SU-DHL-6 (cell line): Measurements from ENCODE around the gene DGKG.
A peak's percentile ranks its signal among the peaks of the same experiment; 100 is the strongest.

Experiments used
- H2AFZ ChIP-seq: fragments of 200-600 bp; sonication (generic); 2 replicates; pipeline ENCODE4 v1.6.1; 2014; ENCODE audit warnings: low read depth, mild to moderate bottlenecking, moderate library complexity, mixed read lengths, antibody characterized with exemption, low read length; ENCODE audit not compliant: severe bottlenecking
- H3F3A ChIP-seq: fragments of 200-600 bp; shearing (Covaris generic); 2 replicates; pipeline ENCODE4 v1.6.0; 2016; ENCODE audit warnings: antibody characterized with exemption, mild to moderate bottlenecking; ENCODE audit not compliant: insufficient read depth
- H3K27ac ChIP-seq: fragments of 200-600 bp; sonication (generic); 2 replicates; pipeline ENCODE4 v1.5.1; 2016; ENCODE audit warnings: low read depth, mild to moderate bottlenecking, low read length, moderate library complexity, mixed read lengths
- H3K27me3 ChIP-seq: fragments of 200-600 bp; sonication (generic), shearing (Covaris generic); 2 replicates; pipeline ENCODE4 v1.6.0; 2014; ENCODE audit warnings: mild to moderate bottlenecking, low read length
- H3K36me3 ChIP-seq: fragments of 200-600 bp; sonication (generic); 2 replicates; pipeline ENCODE4 v1.6.1; 2014; ENCODE audit warnings: mild to moderate bottlenecking, low read length, mixed read lengths
- H3K4me2 ChIP-seq: fragments of 300-600, 200-600 bp; shearing (Covaris generic), sonication (generic); 2 replicates; pipeline ENCODE4 v1.6.0; 2014; ENCODE audit warnings: low read length, low read depth, mild to moderate bottlenecking; ENCODE audit not compliant: poor library complexity, severe bottlenecking
- H3K4me3 ChIP-seq: fragments of 200-600 bp; sonication (generic); 2 replicates; pipeline ENCODE4 v1.5.1; 2014; ENCODE audit warnings: antibody characterized with exemption, low read length, mild to moderate bottlenecking, mixed read lengths; ENCODE audit not compliant: insufficient read depth, poor library complexity, severe bottlenecking
- H3K79me2 ChIP-seq: fragments of 200-600 bp; sonication (generic); 2 replicates; pipeline ENCODE4 v1.6.1; 2014; ENCODE audit warnings: mild to moderate bottlenecking, low read length, moderate library complexity; ENCODE audit not compliant: insufficient read depth
- H3K9ac ChIP-seq: fragments of 200-600 bp; sonication (generic); 2 replicates; pipeline ENCODE4 v1.7.0; 2014; ENCODE audit warnings: mild to moderate bottlenecking, low read length
- H3K9me2 ChIP-seq: fragments of 200-600 bp; sonication (generic); replicated peaks from 2 replicates; pipeline ENCODE4 v1.6.1; 2014; ENCODE audit warnings: low read length; ENCODE audit not compliant: insufficient read depth
- H3K9me3 ChIP-seq: fragments of 200-600 bp; sonication (generic); 2 replicates; pipeline ENCODE4 v1.6.1; 2014; ENCODE audit warnings: low read length, mixed read lengths; ENCODE audit not compliant: insufficient read depth
- H4K20me1 ChIP-seq: fragments of 200-600 bp; sonication (generic); 2 replicates; pipeline ENCODE4 v1.6.1; 2014; ENCODE audit warnings: low read depth, mild to moderate bottlenecking, antibody characterized with exemption, low read length, moderate library complexity, mixed read lengths
- CTCF ChIP-seq: fragments of 200-600 bp; sonication (generic); IDR thresholded peaks from one replicate; pipeline ENCODE4 v1.5.1; 2017; ENCODE audit warnings: antibody characterized with exemption, mild to moderate bottlenecking, low read length, moderate library complexity; ENCODE audit not compliant: insufficient read depth, poor library complexity, severe bottlenecking
- EZH2phosphoT487 ChIP-seq: fragments of 200-600 bp; sonication (generic), shearing (Covaris generic); conservative IDR thresholded peaks from 2 replicates; pipeline ENCODE4 v1.6.1; 2018; ENCODE audit warnings: mild to moderate bottlenecking, antibody characterized with exemption, low read length, moderate library complexity, mixed read lengths

Gene DGKG

GRCh38 chr3:186361762-186362536 lies at the start of gene DGKG:
Gene DGKG (minus strand): TSS chr3:186362234. CDS start chr3:186320459, 41,775 bp downstream.
- H2AFZ ChIP-seq = no peak within 1 kb of the TSS
- TF ChIP-seq CTCF = no peak
- TF ChIP-seq EZH2phosphoT487 = no peak
- no peak within 1 kb of the TSS for H3K27ac ChIP-seq

GRCh38 chr3:186411089-186411488 lies 49.1 kb upstream of the DGKG start:
- Histone ChIP-seq H3K4me3 (no peak overlapping the region), H3F3A (no peaks in the 10 kb centered on the region), H3K27me3 (no peaks in the 10 kb centered on the region), H2AFZ (no peak overlapping the region), H3K4me2 (no peak overlapping the region), H3K9ac (no peak overlapping the region), H4K20me1 (no peaks in the 10 kb centered on the region), H3K36me3 (no peaks in the 10 kb centered on the region), H3K9me3 (no peaks in the 10 kb centered on the region), H3K27ac (no peak overlapping the region), H3K79me2 (no peaks in the 10 kb centered on the region), H3K9me2 (no peaks in the 10 kb centered on the region)
- TF ChIP-seq EZH2phosphoT487 (no peak), CTCF (no peak)

More at GRCh38 chr3:186361762-186362536, at the start of gene DGKG:
- H3K79me2 ChIP-seq = no peaks in the 10 kb centered on the region
- H3K9me2 ChIP-seq = no peaks in the 10 kb centered on the region
- no peak within 1 kb of the TSS for H3K4me3 ChIP-seq
- H3K36me3 ChIP-seq = no peaks in the 10 kb centered on the region
- peak within 1 kb of the TSS; percentile 45 for H3K4me2 ChIP-seq
- H3F3A ChIP-seq = no peaks in the 10 kb centered on the region
- no peaks in the 10 kb centered on the region for H3K27me3 ChIP-seq
- H3K9ac ChIP-seq = no peak within 1 kb of the TSS
- H4K20me1 ChIP-seq = no peaks in the 10 kb centered on the region
- no peaks in the 10 kb centered on the region for H3K9me3 ChIP-seq

GRCh38 chr3:186406669-186407635 lies 44.9 kb upstream of the DGKG start:
- Histone ChIP-seq H3K36me3 (no peaks in the 10 kb centered on the region), H3K79me2 (no peaks in the 10 kb centered on the region), H3K4me2 (no peak overlapping the region), H3K27me3 (no peaks in the 10 kb centered on the region), H4K20me1 (no peaks in the 10 kb centered on the region), H3K9ac (no peak overlapping the region), H3K9me3 (no peaks in the 10 kb centered on the region), H3F3A (no peaks in the 10 kb centered on the region), H3K4me3 (no peak overlapping the region), H2AFZ (no peak overlapping the region), H3K9me2 (no peaks in the 10 kb centered on the region), H3K27ac (no peak overlapping the region)
- TF ChIP-seq EZH2phosphoT487 (no peak), CTCF (no peak)
